Fibroblast of the conjunctiva (primary cell): ENCODE measurements around the gene C16orf96.

Experiments used
- DNase-seq: peaks from one replicate; pipeline ENCODE4 v3.0.0-alpha.2; 2010; ENCODE audit warnings: low read depth

C16orf96 gene

DNA sequence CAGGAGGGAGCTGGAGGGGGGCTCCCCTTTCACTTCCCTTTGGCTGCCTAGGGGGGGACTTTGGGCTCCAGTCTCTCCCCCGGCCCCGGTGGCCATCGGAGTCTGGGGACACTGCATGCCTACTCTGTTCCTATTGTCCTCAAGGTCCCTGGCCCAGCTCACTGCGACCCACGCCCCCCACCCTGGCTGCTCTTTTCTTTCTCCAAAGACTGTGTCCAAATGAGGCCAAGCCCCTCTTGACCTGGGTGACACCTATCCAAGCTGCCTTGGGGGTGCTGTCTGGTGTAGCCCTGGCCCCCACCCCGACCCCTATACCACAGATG, 45.7 kb downstream of the C16orf96 start:
- no peak for DNase-seq

DNA sequence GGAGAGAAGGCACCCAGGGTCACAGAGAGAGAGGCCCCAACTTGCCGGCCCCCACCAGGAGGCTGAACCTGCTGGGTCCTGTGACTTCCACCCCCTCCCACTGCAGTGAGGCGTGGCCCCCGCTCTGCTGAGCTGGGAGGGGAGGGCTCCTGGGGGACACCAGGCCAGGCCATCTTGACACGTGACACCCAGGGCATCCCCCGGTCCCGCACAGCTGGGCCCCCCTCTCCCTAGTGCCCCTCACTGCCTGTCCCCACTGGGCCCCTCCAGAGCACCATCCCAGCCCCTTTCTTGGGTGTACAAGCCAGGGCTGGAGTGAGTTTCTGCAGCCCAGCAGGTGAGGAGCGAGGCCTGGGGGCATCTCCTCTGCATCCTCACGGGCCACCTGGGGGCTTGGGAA, 46.2 kb downstream of the C16orf96 start:
- DNase-seq, result no peak

DNA sequence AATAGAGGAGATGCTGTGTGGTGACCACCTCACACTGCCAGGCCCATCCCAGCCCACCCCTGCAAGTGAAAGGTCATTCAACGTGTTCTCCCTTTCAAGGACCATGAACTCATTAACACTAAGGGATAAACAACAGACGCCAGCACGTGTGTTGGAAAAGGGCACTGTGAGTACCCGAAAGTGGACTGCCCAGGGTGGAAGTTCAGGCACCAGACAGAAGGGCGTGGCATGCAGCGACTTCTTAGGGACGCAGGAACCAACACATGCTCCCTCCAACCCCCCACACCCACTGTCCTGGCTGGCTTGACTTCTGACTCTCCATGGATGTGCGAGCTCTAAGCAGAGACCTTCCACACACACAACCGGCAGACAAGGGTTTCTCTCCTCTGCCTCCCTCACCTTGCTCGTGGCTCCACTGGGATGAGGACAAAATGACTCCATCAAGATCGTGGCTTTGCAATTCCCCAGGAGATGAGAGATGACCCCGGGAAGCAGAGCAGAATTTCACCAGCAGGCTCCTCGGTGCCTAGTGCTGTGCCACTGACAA, 47.6 kb downstream of the C16orf96 start:
- DNase-seq, result no peak

DNA sequence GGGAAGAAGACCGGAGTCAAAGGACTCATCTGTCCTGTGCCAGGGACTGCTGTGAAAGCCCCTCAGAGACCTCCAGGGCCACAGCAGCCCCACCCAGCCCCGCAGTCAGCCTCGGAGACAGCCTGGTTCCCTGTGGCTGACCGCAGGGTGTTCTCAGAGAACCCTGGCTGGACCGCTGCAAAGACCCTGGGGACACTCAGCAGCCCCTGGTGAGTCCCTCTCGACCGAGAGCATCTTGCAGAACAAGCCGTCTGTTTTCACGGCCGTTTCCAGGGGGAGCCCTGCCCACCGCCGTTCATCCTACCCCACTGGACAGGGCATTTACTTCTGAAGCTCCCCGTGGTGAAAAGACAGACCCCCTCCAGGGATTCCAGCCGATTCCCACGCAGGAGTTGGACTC, 48.3 kb downstream of the C16orf96 start:
- DNase-seq, result no peak

DNA sequence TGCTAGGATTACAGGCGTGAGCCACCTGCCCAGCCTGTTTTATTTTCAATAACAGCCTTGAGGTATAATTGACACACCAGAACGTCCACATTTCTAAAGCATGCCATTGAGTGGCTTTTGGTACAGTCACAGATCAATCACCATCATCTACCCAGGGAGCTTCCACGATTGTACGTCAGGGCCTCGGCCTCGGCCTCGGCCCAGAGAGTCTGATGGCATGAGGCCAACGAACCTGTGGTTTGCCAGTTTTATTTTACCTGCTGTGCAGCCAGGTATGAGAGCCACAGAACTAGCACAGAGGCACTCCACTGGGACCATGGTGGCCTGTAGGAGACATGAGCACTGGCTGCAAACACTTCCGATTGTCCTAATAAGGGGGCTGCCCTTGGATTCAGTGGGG, 50.2 kb downstream of the C16orf96 start:
- no peak for DNase-seq

DNA sequence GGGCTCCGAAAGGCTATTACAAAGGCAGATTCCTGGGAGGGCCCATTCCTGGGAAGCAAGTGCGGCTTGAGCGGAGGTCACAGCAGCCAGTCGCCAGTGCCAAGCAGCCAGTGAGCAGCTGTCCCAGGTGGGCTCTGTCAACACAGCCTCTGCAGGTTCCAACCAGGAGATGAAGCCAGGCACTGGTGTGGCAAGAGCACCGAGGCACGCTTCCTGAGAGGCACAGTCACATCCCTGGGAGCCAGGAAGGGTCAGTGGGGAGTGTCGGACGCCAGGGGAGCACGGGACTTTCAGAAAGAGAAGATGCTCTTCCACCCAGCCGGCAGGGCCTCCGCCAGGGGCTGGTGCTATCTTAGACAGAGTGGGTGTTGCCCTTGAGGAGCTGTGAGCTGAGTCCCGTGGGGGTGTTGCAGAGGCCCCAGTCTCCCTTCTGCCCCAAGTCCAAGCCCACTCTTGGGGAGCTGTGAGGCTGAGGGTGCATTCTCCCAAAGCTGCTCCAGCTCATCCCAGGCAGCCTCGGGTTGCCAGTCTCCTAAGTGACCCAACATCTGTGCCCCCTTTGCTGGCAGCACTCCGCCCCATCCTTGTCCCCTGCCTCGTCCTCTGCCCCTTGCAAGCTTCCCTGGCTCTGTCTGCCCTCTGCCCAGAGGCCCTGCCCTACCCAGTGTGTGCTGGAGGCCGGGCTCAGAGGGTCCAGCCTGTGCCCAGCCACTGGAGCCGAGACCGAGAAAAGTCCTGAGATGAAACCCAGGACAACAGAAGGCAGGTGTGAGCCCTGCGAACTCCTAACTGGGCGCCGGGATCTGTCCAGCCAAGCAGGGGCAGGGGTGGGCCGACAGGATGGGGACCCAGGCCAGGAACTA, 51.9 kb downstream of the C16orf96 start:
- no peak for DNase-seq

DNA sequence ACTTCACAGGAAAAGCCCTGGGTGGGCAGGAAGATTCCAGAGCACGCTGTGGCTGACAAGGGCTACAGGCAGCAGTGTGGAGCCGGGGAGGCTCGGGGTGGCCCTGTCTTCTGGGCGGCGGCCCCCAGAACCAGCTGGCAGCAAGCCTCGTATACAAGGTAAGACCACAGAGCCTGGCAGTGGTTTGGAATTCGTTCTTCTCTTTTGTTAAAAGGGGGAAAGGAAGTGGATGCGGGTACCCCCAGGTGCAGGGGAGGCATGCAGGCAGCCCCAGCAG, 52.5 kb downstream of the C16orf96 start:
- no peak for DNase-seq

DNA sequence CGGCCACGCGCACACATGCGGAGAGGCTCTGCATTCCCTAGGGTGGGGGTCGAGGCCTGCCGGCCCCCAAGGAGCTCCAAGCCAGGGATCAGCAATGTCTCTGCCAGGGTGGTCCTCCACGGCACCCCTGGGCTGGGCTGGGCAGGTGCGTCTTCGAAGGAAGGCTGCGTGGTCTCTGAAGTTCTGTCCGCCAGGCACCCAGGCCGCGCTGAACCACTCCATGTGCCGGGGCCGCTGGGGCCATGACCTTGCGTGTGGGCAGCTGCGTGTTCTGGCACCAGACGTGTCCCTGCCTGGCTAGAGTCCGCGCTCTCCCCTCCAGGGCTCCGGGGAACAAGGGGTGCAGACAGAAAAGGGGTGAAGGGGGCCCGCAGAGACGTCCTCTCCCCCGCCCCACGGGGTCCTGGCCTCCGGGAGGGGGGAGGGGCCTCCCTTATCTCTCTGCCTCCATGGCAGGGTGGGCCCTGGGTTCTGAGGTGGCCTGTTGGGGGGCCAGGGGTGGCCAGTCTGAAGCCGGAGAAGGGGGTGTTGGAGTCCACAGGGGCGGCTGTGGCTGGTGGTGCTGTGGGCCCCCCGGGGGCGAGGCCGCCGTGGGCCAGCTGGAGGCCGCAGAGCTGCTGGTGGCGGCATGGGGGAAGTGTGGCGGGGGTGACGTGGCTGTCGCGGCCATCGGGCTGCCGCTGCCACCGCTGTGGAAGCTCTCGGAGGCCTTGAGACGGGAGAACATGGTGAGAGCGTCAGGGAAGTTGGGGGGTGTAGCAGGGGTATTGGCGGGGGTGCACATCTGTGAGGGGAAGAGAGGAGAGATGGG, 53.3 kb downstream of the C16orf96 start:
- no peak for DNase-seq

DNA sequence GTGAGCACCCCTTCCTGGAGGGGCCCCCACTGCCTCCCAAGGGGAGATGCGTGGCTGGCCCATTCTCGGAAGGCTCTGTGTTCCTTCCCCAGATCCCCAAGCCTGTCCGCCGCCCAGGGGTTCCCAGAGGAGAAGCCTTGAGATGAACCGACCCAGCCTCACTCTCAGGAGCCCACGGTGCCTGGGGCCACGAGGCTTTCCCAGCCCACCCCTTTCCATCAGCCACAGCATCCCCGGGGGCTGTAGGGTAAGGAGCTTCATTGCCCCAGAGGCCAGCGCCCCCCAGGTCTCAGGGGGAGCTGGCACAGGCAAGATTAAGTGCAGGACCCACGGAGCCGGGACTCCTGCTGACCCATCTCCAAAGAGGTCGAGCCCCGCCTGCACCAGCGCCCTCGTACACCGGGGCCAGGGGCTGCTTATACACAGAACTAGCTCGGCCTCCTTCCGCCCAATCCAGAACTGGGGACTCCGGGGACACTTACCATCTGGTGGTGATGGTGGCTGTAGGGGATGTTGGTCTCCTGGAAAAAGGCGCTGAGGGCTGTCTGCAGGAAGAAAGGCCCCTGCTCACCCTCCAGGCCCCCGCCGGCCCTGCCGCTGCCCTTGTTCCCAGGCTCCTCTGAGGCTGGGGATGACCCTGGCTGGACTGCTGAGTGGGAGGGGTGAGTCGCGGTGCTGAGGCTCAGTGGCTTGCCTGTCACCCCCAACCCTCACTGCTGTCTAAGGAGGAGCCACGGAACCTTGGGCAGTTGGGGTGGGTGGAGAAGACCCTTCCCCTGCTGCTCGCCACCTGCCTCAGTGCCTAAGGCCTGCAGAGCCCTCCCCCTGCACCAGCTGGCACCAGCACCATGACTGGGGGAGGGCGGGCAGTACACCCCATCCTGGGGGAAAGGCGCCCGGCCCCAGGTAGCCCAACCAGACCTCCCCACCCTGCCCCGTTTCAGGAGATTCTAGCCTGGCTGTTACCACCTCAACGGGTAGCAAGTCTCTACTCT, 54.2 kb downstream of the C16orf96 start:
- DNase-seq, result no peak

DNA sequence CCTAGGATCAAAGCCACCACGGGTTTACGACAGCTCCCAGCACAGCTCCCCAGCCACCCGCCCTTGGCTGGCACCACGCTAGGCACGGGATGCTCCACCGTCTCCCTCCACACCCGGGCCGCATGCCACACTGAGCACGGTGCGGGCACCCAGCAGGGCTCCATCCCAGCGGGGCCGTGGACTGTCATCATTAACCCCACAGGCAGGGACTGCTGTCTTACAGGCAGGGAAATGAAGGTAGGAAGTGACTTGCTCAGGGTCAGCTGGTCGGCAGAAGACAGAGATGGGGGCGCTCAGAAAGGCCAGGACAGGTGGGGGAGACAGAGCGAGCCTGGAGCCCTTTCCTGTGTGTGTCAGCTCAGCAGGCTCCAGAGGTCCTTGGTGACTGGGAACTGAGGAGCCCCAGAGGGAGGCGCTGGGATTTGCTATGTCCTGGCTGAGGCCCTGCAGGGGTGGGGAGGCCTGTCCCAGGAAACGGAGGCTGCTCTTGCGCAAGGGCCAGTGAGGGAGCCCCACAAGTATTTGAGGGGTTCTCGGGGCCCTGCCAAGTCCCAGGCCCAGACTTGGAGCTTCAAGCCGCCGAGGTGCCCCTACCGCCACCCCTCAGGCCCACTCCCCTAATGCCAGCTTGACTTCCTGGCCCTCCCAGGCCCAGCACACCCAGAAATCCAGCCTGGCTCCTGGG, 55.3 kb downstream of the C16orf96 start:
- DNase-seq, result no peak

DNA sequence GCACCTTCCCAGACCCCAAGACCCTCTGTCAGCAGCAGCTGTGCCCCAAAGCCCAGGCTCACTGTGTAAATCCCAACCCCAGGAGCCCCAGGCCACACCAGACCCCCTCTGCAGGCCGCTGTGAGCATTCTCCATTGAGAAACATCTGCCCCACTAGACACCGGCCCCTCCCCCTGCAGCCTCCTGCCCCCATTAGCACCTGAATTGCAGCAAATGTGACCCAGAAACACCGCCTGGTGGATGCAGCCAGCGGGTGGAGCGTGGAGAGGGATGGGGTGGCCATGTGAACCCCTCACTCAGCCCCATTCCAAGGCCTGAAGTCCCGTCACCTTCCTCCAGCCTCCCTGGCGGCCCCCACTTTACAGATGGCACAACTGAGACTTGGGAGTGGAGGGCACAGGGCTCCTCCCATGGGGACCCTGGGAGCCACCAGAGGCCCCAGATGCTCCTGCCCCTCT, 56.4 kb downstream of the C16orf96 start:
- no peak for DNase-seq

DNA sequence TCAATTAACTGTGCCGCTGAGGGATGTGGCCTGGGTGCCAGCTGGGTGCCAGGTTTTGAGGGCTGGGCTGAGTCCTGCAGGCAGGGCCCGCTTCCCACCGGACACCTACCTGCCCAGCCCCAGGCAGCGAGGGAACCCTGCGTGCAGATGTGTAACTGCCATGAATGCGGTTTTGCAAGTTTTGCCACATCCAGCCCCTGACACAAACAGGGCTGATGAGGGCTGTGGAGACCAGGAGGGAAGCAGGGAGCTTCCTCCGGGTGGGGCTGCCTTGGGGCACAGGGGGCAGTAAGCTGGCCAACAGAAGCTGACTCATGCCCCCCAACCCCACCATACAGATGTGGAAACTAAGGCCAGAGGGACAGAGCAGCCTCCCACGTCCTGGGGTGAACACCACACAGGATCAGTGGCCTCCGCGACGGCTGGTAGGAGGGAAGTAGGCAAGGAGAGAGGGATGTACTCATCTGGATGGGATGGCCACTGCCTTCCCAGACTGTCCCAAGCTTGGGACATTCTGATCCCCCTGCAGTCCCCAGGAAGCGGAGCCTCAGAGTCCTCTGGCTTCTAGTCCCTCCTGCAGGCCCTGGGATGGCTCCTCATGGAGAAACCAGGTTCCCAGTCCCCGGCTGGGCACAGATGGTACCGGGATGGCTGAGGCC, 57.0 kb downstream of the C16orf96 start:
- DNase-seq, result no peak

DNA sequence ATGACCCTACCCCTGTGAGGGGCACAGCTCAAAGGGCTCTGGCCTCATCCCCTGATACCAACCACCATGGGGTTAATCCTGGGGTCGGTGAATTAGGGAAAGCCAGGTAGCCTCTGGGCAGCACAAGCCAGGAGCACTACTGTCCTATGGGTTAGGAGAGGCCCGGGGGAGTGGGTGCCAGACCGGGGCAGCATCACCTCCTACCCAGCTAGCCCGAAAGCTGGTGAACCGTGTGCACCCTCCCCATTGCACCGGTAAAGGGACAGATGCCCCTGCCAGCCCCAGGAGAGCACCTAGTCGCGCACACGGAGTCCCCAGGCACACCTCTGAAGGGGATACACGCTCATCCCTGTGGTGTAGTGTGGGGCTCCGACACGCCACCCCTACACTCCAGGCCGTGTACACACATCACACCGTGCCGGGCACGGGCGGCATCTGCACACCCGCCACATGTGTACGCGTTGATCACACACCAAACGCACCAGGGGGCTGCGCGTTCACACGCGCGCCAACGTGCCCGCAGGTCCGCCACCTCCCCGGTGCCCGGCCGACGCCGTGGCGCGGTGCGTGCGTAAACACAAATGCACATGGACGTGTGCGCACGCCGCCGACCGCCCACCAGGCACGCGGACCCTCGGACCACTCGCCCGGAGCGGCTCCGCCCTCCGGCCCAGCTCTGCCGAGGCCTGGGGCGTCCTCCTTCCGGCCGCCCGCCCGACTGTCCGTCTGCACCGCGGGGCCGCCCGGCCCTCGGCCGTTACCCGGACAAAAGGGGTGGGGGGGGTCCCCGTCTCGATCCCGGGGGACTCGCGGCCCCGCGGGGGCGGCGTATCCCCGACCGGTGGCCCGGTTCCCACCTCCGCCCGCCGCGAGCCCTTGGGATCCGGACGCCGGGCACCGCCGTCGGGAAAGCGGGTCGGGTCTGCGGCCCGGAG, 57.8 kb downstream of the C16orf96 start:
- no peak for DNase-seq

DNA sequence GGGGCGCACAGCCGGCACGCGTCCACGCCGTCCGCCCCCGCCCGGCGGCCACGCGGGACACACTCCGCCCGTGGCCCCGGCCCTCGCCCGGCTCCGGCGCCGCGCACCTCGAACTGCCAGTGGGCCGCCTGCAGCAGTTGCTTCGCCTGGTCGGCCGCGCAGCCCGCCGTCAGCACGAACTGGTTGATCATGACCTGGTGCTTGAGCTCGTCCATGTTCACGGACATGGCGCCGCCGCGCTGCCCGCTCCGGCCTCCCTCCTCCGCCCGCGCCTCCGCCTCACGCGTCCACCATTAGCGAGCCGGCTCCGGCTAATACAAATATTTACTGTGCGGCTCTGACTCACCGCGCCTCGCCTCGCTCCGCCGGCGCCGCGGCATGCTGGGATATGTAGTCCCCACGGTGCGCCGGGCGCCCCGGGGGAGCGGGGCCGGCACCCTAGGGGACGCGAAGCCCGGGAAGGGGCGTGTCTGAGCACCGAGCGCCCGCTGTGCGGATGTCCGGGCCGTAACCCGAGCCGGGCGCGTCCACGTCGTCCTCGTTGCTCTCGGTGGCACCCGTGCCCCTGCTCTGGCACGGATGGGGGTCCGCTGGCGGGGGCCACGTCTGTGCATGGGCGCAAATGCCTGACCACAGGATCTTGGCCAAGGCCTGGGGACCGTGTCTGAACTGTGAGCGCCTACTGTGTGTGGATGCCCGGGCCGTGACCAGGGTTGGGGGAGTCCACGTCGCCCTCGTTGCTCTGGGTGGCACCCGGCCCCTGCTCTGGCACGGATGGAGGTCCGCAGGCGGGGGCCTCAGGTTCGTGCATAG, 58.6 kb downstream of the C16orf96 start, which contains the start of gene UBALD1:
Gene UBALD1, minus strand, starts transcription at position 318 of the 813 bp plus-strand sequence. Its CDS starts 91 bp downstream, at position 227.
- peak; percentile 67 for DNase-seq

DNA sequence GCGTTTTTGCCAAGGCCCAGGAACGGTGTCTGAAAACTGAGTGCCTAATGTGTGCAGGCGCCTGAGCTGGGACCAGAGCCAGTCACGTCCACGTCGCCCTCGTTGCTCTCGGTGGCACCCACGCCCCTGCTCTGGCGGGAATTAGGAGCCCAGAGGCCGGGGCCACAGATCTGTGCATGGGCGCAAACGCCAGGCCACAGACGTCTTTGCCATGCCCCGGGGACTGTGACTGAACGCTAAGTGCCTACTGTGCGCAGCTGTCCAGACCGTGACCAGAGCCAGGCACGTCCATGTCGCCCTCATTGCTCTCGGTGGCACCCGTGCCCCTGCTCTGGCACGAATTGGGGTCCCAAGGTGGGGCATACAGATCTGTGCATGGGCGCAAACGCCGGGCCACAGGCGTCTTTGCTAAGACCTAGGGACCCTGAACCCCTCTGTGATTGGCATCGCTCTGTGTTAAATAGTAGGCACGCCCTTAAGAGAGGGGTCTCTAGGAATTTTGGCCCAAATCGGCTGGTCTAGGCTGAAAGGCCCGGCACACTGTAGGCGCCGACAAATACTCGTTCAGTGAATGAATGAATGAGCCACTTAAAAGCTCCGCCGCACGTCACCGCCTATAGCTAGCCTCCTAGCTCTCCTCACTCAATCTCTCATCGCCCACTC, 59.4 kb downstream of the C16orf96 start:
- DNase-seq, result no peak

DNA sequence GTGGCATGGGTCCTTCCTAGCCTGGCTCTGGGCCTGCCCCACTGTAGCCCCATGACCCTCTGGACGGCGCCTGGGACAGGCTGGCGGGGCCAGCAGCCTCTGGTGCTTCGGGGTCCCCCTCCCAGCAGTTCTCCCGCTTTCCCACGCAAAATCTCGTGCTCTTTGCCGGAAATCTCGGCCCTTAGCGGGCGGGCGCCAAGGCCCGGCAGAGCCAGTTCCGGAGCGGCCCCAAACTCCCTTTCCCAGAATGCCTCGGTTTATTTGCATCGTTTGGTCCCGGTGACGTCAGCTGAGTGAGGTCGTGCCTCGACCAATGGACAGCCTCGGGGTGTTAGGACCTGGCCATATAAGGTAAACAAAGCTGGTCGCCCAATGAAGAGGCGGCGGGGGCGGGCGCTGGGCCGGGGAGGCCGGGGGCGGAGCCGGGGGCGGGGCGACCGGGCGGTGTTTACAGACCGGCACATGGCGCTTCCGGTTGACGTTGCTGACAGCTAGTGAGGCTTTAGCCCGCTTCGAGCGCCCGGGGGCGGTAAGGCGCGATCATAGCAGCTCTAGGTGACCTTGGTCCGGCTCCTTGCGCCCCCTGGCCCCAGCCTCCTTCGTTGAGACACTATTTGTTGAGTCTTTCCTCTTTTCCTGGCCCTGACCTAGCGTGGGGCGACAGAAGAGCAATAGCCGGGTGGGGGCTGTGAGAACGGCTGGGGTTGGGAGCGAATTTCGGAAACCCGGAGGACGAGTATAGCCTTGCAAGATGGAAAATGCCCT, 60.1 kb downstream of the C16orf96 start:
- peak; percentile 99 for DNase-seq

DNA sequence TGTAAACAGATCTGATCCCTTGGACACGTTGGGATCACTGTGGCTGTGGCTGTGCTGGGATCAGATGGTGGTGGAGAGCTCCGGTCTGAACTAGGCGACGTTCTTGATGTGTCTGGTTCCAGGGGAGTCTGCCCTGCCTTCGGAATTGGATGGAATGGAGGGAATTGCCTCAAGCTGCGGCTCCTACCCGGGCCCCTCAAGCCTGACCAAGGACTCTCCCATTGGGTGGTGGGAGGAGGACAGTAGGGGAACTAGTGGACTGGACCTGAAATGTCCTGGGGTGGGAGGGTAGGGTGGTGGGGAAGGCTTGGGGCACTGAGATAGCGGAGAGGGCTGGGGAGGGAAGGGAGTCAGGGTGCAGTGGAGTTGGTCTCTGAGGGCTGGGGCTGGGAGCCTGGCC, 61.7 kb downstream of the C16orf96 start:
- DNase-seq, result no peak
